Mesodermal cell (in vitro differentiated cells): ENCODE data around the gene ARPP21.
A peak's percentile ranks its signal among the peaks of the same experiment; 100 is the strongest.
"Not testable (repeated sequence)": the region's sequence is repeated elsewhere in the genome, so short reads cannot be mapped to it uniquely, and the experiment has no call there.

Experiments
- H3K27ac ChIP-seq: 2 replicates; pipeline ENCODE4 v1.7.0; 2013; ENCODE audit warnings: mild to moderate bottlenecking, low read depth, low read length, moderate library complexity; ENCODE audit not compliant: severe bottlenecking
- H3K36me3 ChIP-seq: 2 replicates; pipeline ENCODE4 v1.7.1; 2013; ENCODE audit warnings: mild to moderate bottlenecking, low read length, moderate library complexity; ENCODE audit not compliant: control insufficient read depth, insufficient read depth
- H3K4me1 ChIP-seq: one replicate; pipeline ENCODE4 v1.7.1; 2013; ENCODE audit warnings: mild to moderate bottlenecking, low read length; ENCODE audit not compliant: insufficient read depth, control insufficient read depth, poor library complexity, severe bottlenecking
- H3K4me3 ChIP-seq: 2 replicates; pipeline ENCODE4 v1.7.0; 2013; ENCODE audit warnings: low read length, control low read depth, mild to moderate bottlenecking; ENCODE audit not compliant: insufficient read depth, poor library complexity, severe bottlenecking; ENCODE audit errors: extremely low read depth
- H3K9me3 ChIP-seq: 2 replicates; pipeline ENCODE4 v1.7.1; 2013; ENCODE audit warnings: mild to moderate bottlenecking, low read length, moderate library complexity; ENCODE audit not compliant: control insufficient read depth
- WGBS, 2 experiments: methylation state at CpG; one replicate each; pipeline ENCODE4 v1.1.5; 2013; ENCODE audit warnings: missing lambda C conversion rate in 2 of 2; ENCODE audit not compliant: insufficient coverage in 2 of 2; 5-methylcytosine and 5-hydroxymethylcytosine counted together

The ARPP21 gene

GRCh38 chr3:35620238-35620637 is 19.1 kb upstream of the ARPP21 start:
- H3K27ac ChIP-seq, H3K9me3 ChIP-seq, H3K36me3 ChIP-seq, H3K4me3 ChIP-seq, H3K4me1 ChIP-seq: not testable (repeated sequence)
- 80% methylated on average over 1 of the region's 2 CpGs; no CpG with 5 or more reads in 1 of the 2 experiments for WGBS, 2 experiments

DNA sequence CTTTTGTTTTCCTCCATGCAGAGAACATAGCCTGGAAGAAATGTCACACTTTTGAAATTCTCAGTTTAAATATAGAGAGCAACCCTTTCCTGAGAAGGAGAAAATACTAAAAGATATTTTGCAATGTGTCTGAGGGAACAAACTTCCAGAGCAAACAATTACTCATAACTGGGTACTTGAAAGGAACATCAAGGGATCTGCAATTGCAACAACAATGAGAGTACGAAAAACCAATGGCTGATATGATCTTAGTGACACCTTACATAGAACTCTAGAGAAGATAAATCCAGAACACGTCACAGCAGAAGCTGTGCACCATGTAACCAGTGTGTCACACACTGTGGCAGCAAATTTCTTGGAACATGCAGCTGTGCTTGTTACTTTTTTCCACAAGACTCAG is 14.6 kb upstream of the ARPP21 start:
- Histone ChIP-seq H3K9me3 (no peaks in the 10 kb centered on the region), H3K27ac (no peak overlapping the region), H3K36me3 (no peaks in the 10 kb centered on the region), H3K4me1 (no peaks in the 10 kb centered on the region), H3K4me3 (no peak overlapping the region)
- WGBS, 2 experiments, result 85 to 86% methylated on average over 1 to 2 of the region's 2 CpGs

GRCh38 chr3:35633332-35634124 is 5.8 kb upstream of the ARPP21 start:
- Histone ChIP-seq H3K4me1 (no peaks in the 10 kb centered on the region), H3K9me3 (no peaks in the 10 kb centered on the region), H3K4me3 (no peak overlapping the region), H3K27ac (no peak overlapping the region), H3K36me3 (no peaks in the 10 kb centered on the region)
- WGBS, 2 experiments, result 0% methylated on average over 1 of the region's 4 CpGs; no CpG with 5 or more reads in 1 of the 2 experiments

DNA sequence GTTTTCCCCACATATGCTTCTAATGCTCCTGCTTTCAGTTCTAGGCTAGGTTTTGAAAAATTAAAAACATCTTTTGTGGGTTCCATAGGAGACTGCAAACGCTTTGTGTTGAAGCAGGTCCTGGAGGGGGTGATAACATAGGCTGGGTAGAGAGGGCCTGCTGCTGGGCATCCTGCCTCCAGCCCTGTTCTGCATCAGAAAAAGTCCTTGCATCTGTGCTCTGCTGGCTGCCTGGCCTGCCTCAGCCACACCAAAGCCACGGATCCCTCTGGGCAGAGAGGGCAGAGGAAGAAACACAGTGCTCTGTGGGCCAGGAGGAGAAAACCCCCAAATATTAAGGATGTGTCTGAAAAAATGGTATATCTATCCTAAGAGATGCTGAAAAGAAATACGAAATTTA is 3.9 kb upstream of the ARPP21 start:
- Histone ChIP-seq H3K36me3 (no peaks in the 10 kb centered on the region), H3K27ac (no peak overlapping the region), H3K4me1 (no peaks in the 10 kb centered on the region), H3K4me3 (no peak overlapping the region), H3K9me3 (no peaks in the 10 kb centered on the region)
- 77 to 84% methylated on average over 2 of the region's 3 CpGs for WGBS, 2 experiments

GRCh38 chr3:35635926-35636683 is 3.2 kb upstream of the ARPP21 start:
- Histone ChIP-seq H3K27ac (no peak overlapping the region), H3K9me3 (no peaks in the 10 kb centered on the region), H3K4me1 (no peaks in the 10 kb centered on the region), H3K36me3 (no peaks in the 10 kb centered on the region), H3K4me3 (no peak overlapping the region)
- 100% methylated on average over 2 of the region's 4 CpGs; no CpG with 5 or more reads in 1 of the 2 experiments for WGBS, 2 experiments

DNA sequence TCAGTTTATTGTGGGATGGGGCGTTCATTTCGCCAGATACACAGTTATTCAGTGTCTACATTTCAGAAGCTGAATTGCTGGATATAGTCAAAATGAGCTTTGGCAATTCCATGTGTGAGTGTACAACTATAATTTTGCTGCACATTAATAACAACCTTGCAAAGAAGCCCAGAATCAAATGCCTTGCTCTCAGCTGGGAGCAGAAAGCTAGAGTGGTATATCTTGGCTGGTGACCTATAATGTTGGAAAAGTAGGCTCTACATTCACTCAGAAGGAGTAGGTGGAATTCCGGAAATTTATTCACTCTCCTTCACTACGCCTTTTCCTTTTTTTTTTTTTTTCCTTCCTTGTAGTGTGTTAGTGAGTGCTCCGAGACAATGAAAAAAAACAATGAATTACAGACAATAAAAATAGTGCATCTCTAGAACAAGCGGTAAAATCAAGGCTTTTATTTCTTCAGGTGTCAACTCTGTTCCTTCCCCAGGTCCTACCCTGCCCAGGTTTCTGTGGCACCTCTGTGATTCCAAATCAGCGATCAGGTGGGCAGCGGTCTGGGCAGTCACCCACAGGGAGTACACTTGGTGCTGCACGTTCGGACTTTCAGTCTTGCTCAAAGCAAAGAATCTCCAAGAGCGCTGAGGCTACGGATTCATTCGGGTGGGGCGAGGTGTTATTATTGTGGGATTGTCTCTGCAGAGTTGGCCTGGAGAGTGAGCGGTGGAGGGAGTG is 910 bp upstream of the ARPP21 start:
- Histone ChIP-seq H3K9me3 (no peaks in the 10 kb centered on the region), H3K4me1 (no peaks in the 10 kb centered on the region), H3K27ac (no peak overlapping the region), H3K4me3 (no peak overlapping the region), H3K36me3 (no peaks in the 10 kb centered on the region)
- WGBS, 2 experiments, result 83 to 86% methylated on average over 8 to 10 of the region's 15 CpGs

DNA sequence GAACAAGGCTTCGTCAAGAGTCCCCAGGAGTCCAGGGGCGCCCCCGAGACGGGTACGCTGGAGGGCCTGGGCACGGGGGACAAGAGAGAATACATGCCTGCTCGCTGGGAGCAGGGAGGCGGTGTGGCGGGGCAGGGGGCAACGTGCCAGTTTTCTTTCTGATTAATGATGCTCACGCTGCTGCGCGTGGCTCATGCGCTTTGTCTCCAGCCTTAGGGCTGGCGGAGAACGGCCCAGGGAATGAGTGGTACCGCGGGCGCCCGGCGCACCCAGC is 408 bp upstream of the ARPP21 start:
- H3K9me3 ChIP-seq, result no peaks in the 10 kb centered on the region
- peak overlapping the region; percentile 39 for H3K4me3 ChIP-seq
- H3K4me1 ChIP-seq, result no peaks in the 10 kb centered on the region
- H3K36me3 ChIP-seq, result no peaks in the 10 kb centered on the region
- WGBS, 2 experiments, result 30 to 43% methylated on average over 6 to 16 of the region's 21 CpGs
- no peak overlapping the region for H3K27ac ChIP-seq

GRCh38 chr3:35640190-35641165 is 1.2 kb downstream of the ARPP21 start:
- no peaks in the 10 kb centered on the region for H3K36me3 ChIP-seq
- H3K4me1 ChIP-seq, result no peaks in the 10 kb centered on the region
- WGBS, 2 experiments, result 54 to 68% methylated on average over 7 to 9 of the region's 10 CpGs
- H3K4me3 ChIP-seq, result peak overlapping the region; percentile 39
- H3K27ac ChIP-seq, result no peak overlapping the region
- H3K9me3 ChIP-seq, result no peaks in the 10 kb centered on the region

DNA sequence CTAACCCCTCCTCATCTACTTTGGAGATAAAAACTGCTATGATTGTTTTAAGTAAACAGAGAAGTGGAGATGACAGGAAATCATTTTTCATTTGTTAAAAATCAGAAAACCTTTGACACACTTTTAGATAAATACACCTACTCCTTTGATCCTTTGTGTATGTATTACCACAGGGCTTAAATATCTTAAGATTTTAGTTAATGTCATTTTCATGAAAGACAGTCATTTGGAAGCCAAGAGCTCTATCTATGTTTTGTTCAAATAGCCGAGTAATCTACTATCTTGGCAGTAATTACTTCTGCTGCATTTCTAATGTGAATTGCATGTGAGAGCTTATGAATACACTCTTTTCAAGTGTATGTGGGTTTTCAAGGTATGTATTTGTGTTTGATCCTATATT is 2.0 kb downstream of the ARPP21 start:
- no peak overlapping the region for H3K27ac ChIP-seq
- H3K4me3 ChIP-seq, result no peak overlapping the region
- H3K4me1 ChIP-seq, result no peaks in the 10 kb centered on the region
- H3K36me3 ChIP-seq, result no peaks in the 10 kb centered on the region
- H3K9me3 ChIP-seq, result no peaks in the 10 kb centered on the region
- 80% methylated on average over 1 of the region's 1 CpG; no CpG with 5 or more reads in 1 of the 2 experiments for WGBS, 2 experiments

- no peak overlapping the region for H3K27ac ChIP-seq
- H3K4me3 ChIP-seq, result no peak overlapping the region
- no peaks in the 10 kb centered on the region for H3K36me3 ChIP-seq
- H3K9me3 ChIP-seq, result no peaks in the 10 kb centered on the region
- WGBS, 2 experiments, result 92 to 100% methylated on average over 2 of the region's 4 CpGs
- H3K4me1 ChIP-seq, result no peaks in the 10 kb centered on the region
Observed at GRCh38 chr3:35641920-35642527, 2.7 kb downstream of the ARPP21 start.
